H9 (cell line): ENCODE measurements around the gene DPYD. TPM values are rescaled to one million over a fixed set of nuclear protein-coding genes. Genes with fewer than 3 reads are reported as not detected.

Experiments
- DNase-seq: peaks from one replicate; pipeline ENCODE4 v3.0.0-alpha.2; 2017
- H2AFZ ChIP-seq: one replicate; pipeline ENCODE4 v1.6.1; 2013; ENCODE audit warnings: mild to moderate bottlenecking, low read length, control low read depth, moderate library complexity
- H2AK5ac ChIP-seq: 2 replicates; pipeline ENCODE4 v1.6.1; 2013; ENCODE audit warnings: low read length, control low read depth, mixed read lengths; ENCODE audit not compliant: insufficient read length
- H2BK120ac ChIP-seq: one replicate; pipeline ENCODE4 v1.6.1; 2013; ENCODE audit warnings: low read depth, mild to moderate bottlenecking, low read length, control low read depth, inconsistent platforms; ENCODE audit not compliant: poor library complexity, severe bottlenecking
- H2BK12ac ChIP-seq: 2 replicates; pipeline ENCODE4 v1.6.1; 2013; ENCODE audit warnings: low read length, control low read depth, mixed read lengths, low read depth; ENCODE audit not compliant: insufficient read length
- H2BK15ac ChIP-seq: 2 replicates; pipeline ENCODE4 v1.6.1; 2013; ENCODE audit warnings: low read depth, low read length, control low read depth
- H2BK20ac ChIP-seq: one replicate; pipeline ENCODE4 v1.6.1; 2013; ENCODE audit warnings: low read depth, mild to moderate bottlenecking, low read length, control low read depth, inconsistent platforms; ENCODE audit not compliant: poor library complexity, severe bottlenecking
- H2BK5ac ChIP-seq: 2 replicates; pipeline ENCODE4 v1.6.1; 2013; ENCODE audit warnings: low read length, control low read depth, mixed read lengths; ENCODE audit not compliant: insufficient read length
- H3K14ac ChIP-seq: 2 replicates; pipeline ENCODE4 v1.6.1; 2013; ENCODE audit warnings: low read length, control low read depth; ENCODE audit not compliant: insufficient read depth
- H3K18ac ChIP-seq: 2 replicates; pipeline ENCODE4 v1.6.1; 2013; ENCODE audit warnings: low read depth, mild to moderate bottlenecking, mixed read lengths, low read length, control low read depth; ENCODE audit not compliant: insufficient read length
- H3K23ac ChIP-seq: 2 replicates; pipeline ENCODE4 v1.6.1; 2013; ENCODE audit warnings: low read length, control low read depth, mixed read lengths, low read depth; ENCODE audit not compliant: insufficient read length
- H3K23me2 ChIP-seq: 2 replicates; pipeline ENCODE4 v1.6.1; 2013; ENCODE audit warnings: low read depth, mild to moderate bottlenecking, mixed read lengths, low read length, control low read depth; ENCODE audit not compliant: insufficient read length, poor library complexity, severe bottlenecking
- H3K27ac ChIP-seq: 2 replicates; pipeline ENCODE4 v1.5.1; 2013; ENCODE audit warnings: low read length, control low read depth, mixed read lengths, low read depth; ENCODE audit not compliant: insufficient read length
- H3K27me3 ChIP-seq: 2 replicates; pipeline ENCODE4 v1.6.1; 2013; ENCODE audit warnings: low read length, control low read depth, inconsistent platforms; ENCODE audit not compliant: insufficient read depth
- H3K4ac ChIP-seq: 2 replicates; pipeline ENCODE4 v1.6.1; 2013; ENCODE audit warnings: low read depth, mild to moderate bottlenecking, control low read depth, inconsistent platforms, low read length, moderate library complexity
- H3K4me1 ChIP-seq: 2 replicates; pipeline ENCODE4 v1.6.1; 2013; ENCODE audit warnings: low read length, control low read depth, inconsistent platforms; ENCODE audit not compliant: insufficient read depth
- H3K4me2 ChIP-seq: 2 replicates; pipeline ENCODE4 v1.6.1; 2013; ENCODE audit warnings: low read length, control low read depth, mixed read lengths; ENCODE audit not compliant: insufficient read length, insufficient read depth
- H3K56ac ChIP-seq: 2 replicates; pipeline ENCODE4 v1.6.1; 2013; ENCODE audit warnings: low read depth, mild to moderate bottlenecking, mixed read lengths, low read length, control low read depth; ENCODE audit not compliant: insufficient read length
- H3K79me1 ChIP-seq: 2 replicates; pipeline ENCODE4 v1.6.1; 2013; ENCODE audit warnings: low read depth, mild to moderate bottlenecking, moderate library complexity, low read length, control low read depth, inconsistent platforms; ENCODE audit not compliant: insufficient read depth, poor library complexity, severe bottlenecking
- H3K79me2 ChIP-seq: 2 replicates; pipeline ENCODE4 v1.6.1; 2013; ENCODE audit warnings: low read length, control low read depth, inconsistent platforms; ENCODE audit not compliant: insufficient read depth
- H3K9ac ChIP-seq: 2 replicates; pipeline ENCODE4 v1.6.1; 2013; ENCODE audit warnings: low read length, control low read depth, mixed read lengths; ENCODE audit not compliant: insufficient read length; ENCODE audit errors: extremely low read depth
- H3K9me3 ChIP-seq: one replicate; pipeline ENCODE4 v1.6.1; 2013; ENCODE audit warnings: low read depth, low read length, inconsistent platforms; ENCODE audit not compliant: control insufficient read depth
- H3T11ph ChIP-seq: one replicate; pipeline ENCODE4 v1.6.1; 2013; ENCODE audit warnings: mild to moderate bottlenecking, low read length, control low read depth, inconsistent platforms
- H4K20me1 ChIP-seq: one replicate; pipeline ENCODE4 v1.6.1; 2013; ENCODE audit not compliant: control insufficient read depth, insufficient read length, insufficient read depth
- H4K5ac ChIP-seq: 2 replicates; pipeline ENCODE4 v1.6.1; 2013; ENCODE audit warnings: low read depth, mild to moderate bottlenecking, mixed read lengths, low read length, control low read depth; ENCODE audit not compliant: insufficient read length
- H4K8ac ChIP-seq: replicated peaks from 2 replicates; pipeline ENCODE4 v1.6.1; 2013; ENCODE audit warnings: low read length, control low read depth, mixed read lengths, low read depth; ENCODE audit not compliant: insufficient read length
- H4K91ac ChIP-seq: 2 replicates; pipeline ENCODE4 v1.6.1; 2013; ENCODE audit warnings: low read depth, mild to moderate bottlenecking, moderate library complexity, mixed read lengths, low read length, control low read depth; ENCODE audit not compliant: insufficient read length
- H3K27ac Mint-ChIP-seq, 3 experiments: 2 replicates in 2 of 3; 3 replicates in 1 of 3; pipeline ENCODE4 v1.8.0; 2020 to 2021; ENCODE audit warnings: mixed read lengths in 3 of 3, mild to moderate bottlenecking in 1 of 3, moderate library complexity in 1 of 3
- H3K27me3 Mint-ChIP-seq: 2 replicates; pipeline ENCODE4 v1.8.0; 2021; ENCODE audit warnings: low read depth, mild to moderate bottlenecking, moderate library complexity, mixed read lengths
- H3K36me3 Mint-ChIP-seq, 3 experiments: 2 replicates in 2 of 3; 3 replicates in 1 of 3; pipeline ENCODE4 v1.8.0; 2020 to 2021; ENCODE audit warnings: low read depth in 3 of 3, mixed read lengths in 3 of 3; ENCODE audit not compliant: insufficient read depth in 1 of 3
- H3K4me1 Mint-ChIP-seq, 2 experiments: 2 replicates each; pipeline ENCODE4 v1.8.0; 2020; ENCODE audit warnings: mixed read lengths in 2 of 2
- H3K4me3 Mint-ChIP-seq, 2 experiments: 2 replicates in 1 of 2; 3 replicates in 1 of 2; pipeline ENCODE4 v1.8.0; 2020 to 2021; ENCODE audit warnings: mild to moderate bottlenecking in 2 of 2, mixed read lengths in 2 of 2, moderate library complexity in 1 of 2
- H3K9me3 Mint-ChIP-seq, 2 experiments: 2 replicates in 1 of 2; 3 replicates in 1 of 2; pipeline ENCODE4 v1.8.0; 2020; ENCODE audit warnings: mild to moderate bottlenecking in 2 of 2, mixed read lengths in 2 of 2, moderate library complexity in 1 of 2
- WGBS: extraction: QIAGEN DNeasy Blood & Tissue Kit; methylation state at CpG from one replicate; pipeline ENCODE4 v1.1.7; 2013; ENCODE audit warnings: missing lambda C conversion rate, low lambda C conversion rate, mixed read lengths; ENCODE audit not compliant: insufficient read length; ENCODE audit errors: extremely low coverage; 5-methylcytosine and 5-hydroxymethylcytosine counted together
- total RNA-seq: library from RNA; stranded (reverse); gene quantifications from 2 replicates; pipeline ENCODE4 v1.2.1, GENCODE V29; 2021
- TF ChIP-seq, protein P1 (sequence below): fragments of 200-600 bp; sonication (generic); conservative IDR thresholded peaks from 3 replicates; pipeline ENCODE4 v1.8.0; 2021; ENCODE audit warnings: antibody characterized with exemption, mild to moderate bottlenecking

DPYD gene
- total RNA-seq, 1 experiment from 2014 or later, result 0.37 TPM

GRCh38 chr1:97352936-97353382, 567.9 kb downstream of the DPYD start:
- Histone ChIP-seq H2AK5ac (no peak overlapping the region), H3K56ac (no peak overlapping the region), H3K14ac (no peak overlapping the region), H3K18ac (no peak overlapping the region), H4K8ac (no peak overlapping the region), H2AFZ (no peak overlapping the region), H3K27ac (no peak overlapping the region), H2BK5ac (no peak overlapping the region), H3K9ac (no peak overlapping the region), H3K27me3 (no peaks in the 10 kb centered on the region), H4K91ac (no peak overlapping the region), H3K4me1 (no peaks in the 10 kb centered on the region), H3K9me3 (no peaks in the 10 kb centered on the region), H3K4me2 (no peak overlapping the region), H2BK12ac (no peak overlapping the region), H3K79me1 (no peaks in the 10 kb centered on the region), H2BK20ac (no peak overlapping the region), H3K79me2 (no peaks in the 10 kb centered on the region), H3K4ac (no peak overlapping the region), H3T11ph (no peak overlapping the region), H3K23me2 (no peaks in the 10 kb centered on the region), H2BK120ac (no peak overlapping the region), H2BK15ac (no peak overlapping the region), H4K20me1 (no peaks in the 10 kb centered on the region), H4K5ac (no peak overlapping the region), H3K23ac (no peak overlapping the region)
- no CpG with 5 or more reads among the region's 4 CpGs for WGBS
- Mint-ChIP-seq H3K4me3 (no peak overlapping the region), H3K36me3 (peaks cover 2 to 6% (median 4%) of the 10 kb centered on the region in 3 experiments; a peak in 4 of 7 replicates), H3K27me3 (no peaks in the 10 kb centered on the region), H3K27ac (no peak overlapping the region), H3K9me3 (peaks cover 6 to 10% of the 10 kb centered on the region in 2 experiments), H3K4me1 (peaks cover 9 to 11% of the 10 kb centered on the region in 2 experiments)
- no peak for DNase-seq
- TF ChIP-seq, protein P1, sequence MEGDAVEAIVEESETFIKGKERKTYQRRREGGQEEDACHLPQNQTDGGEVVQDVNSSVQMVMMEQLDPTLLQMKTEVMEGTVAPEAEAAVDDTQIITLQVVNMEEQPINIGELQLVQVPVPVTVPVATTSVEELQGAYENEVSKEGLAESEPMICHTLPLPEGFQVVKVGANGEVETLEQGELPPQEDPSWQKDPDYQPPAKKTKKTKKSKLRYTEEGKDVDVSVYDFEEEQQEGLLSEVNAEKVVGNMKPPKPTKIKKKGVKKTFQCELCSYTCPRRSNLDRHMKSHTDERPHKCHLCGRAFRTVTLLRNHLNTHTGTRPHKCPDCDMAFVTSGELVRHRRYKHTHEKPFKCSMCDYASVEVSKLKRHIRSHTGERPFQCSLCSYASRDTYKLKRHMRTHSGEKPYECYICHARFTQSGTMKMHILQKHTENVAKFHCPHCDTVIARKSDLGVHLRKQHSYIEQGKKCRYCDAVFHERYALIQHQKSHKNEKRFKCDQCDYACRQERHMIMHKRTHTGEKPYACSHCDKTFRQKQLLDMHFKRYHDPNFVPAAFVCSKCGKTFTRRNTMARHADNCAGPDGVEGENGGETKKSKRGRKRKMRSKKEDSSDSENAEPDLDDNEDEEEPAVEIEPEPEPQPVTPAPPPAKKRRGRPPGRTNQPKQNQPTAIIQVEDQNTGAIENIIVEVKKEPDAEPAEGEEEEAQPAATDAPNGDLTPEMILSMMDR, result no peak
